OCI-LY7 (cell line): ENCODE results near the gene DBNL.

ENCODE experiments used
- EZH2phosphoT487 ChIP-seq: fragments of 200-600 bp; sonication (generic); IDR thresholded peaks from 2 replicates; pipeline ENCODE4 v1.6.1; 2018; ENCODE audit warnings: low read depth, borderline replicate concordance, mild to moderate bottlenecking, mixed run types, antibody characterized with exemption, low read length, moderate library complexity, mixed read lengths
- TF ChIP-seq, protein P1 (sequence below): fragments of 200-600 bp; sonication (generic); conservative IDR thresholded peaks from 2 replicates; pipeline ENCODE4 v1.5.1; 2014; ENCODE audit warnings: mild to moderate bottlenecking, antibody characterized with exemption, low read length, moderate library complexity, mixed read lengths

DNA sequence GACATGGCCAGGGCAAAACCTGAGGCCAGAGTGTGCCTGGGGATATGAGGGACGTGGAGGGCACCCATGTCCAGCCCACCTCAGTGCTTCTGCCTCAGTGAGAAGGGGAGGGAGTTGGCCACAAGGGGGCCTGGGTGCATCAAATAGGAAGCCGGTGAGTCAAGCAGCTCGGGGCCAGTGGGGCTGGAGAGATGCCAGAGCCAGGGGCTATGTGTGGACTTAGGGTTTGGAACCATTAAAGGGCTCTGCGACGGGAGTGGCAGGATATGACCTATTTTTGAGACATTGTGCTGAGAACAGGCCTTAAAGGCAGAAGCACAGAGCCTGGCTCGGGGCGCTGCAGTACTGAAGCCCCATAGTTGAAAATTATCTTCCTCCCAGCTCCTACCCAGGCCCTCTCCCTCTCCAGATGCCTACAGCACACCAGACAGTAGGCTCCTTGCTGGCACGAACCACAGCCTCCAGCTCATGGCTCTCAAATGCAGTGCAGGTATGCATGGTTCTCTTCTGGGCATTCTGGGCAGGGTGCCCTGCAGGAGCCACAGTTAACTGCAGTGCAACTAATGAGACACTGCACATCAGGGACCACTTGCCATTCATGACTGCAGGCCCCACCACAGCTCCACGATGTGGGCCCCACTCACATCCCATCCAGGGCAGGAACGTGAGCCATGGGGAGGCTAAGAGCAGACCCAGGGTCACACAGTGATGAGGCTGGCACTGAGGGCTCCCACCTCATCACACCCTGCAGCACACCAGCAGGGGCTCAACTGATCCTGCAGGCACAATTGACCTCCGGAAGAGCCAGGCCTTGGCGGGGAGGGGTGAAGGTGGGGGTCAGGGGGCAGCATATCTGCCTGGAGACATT, 28.1 kb downstream of the DBNL start:
- TF ChIP-seq, protein P1, sequence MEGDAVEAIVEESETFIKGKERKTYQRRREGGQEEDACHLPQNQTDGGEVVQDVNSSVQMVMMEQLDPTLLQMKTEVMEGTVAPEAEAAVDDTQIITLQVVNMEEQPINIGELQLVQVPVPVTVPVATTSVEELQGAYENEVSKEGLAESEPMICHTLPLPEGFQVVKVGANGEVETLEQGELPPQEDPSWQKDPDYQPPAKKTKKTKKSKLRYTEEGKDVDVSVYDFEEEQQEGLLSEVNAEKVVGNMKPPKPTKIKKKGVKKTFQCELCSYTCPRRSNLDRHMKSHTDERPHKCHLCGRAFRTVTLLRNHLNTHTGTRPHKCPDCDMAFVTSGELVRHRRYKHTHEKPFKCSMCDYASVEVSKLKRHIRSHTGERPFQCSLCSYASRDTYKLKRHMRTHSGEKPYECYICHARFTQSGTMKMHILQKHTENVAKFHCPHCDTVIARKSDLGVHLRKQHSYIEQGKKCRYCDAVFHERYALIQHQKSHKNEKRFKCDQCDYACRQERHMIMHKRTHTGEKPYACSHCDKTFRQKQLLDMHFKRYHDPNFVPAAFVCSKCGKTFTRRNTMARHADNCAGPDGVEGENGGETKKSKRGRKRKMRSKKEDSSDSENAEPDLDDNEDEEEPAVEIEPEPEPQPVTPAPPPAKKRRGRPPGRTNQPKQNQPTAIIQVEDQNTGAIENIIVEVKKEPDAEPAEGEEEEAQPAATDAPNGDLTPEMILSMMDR = peak; percentile 89
- no peak for TF ChIP-seq EZH2phosphoT487
